Skeletal muscle tissue (tissue), 5 donors: ENCODE results near the gene RXFP3. TPM values are rescaled to one million over a fixed set of nuclear protein-coding genes. Genes with fewer than 3 reads are reported as not detected.

Source experiments
- H3K27ac ChIP-seq: one replicate; pipeline ENCODE4 v1.7.0; 2013; ENCODE audit warnings: mild to moderate bottlenecking, low read depth, low read length, inconsistent platforms
- H3K27me3 ChIP-seq, 3 donors: one replicate each; pipeline ENCODE4 v1.7.0; 2013; ENCODE audit warnings: low read length in 3 of 3; ENCODE audit not compliant: control insufficient read depth in 3 of 3, insufficient read depth in 3 of 3
- H3K36me3 ChIP-seq, 3 donors: one replicate each; pipeline ENCODE4 v1.7.0; 2013; ENCODE audit warnings: low read length in 3 of 3; ENCODE audit not compliant: control insufficient read depth in 3 of 3, insufficient read depth in 3 of 3
- H3K4me1 ChIP-seq, 3 donors: one replicate each; pipeline ENCODE4 v1.7.0; 2013; ENCODE audit warnings: low read length in 3 of 3, mild to moderate bottlenecking in 3 of 3; ENCODE audit not compliant: control insufficient read depth in 3 of 3, insufficient read depth in 3 of 3
- H3K4me3 ChIP-seq, 3 donors: one replicate each; pipeline ENCODE4 v1.7.0; 2013; ENCODE audit warnings: low read length in 3 of 3
- H3K9ac ChIP-seq, 3 donors: one replicate each; pipeline ENCODE4 v1.7.0; 2013; ENCODE audit warnings: low read length in 3 of 3, mild to moderate bottlenecking in 3 of 3, moderate library complexity in 2 of 3, low read depth in 1 of 3
- H3K9me3 ChIP-seq, 3 donors: one replicate each; pipeline ENCODE4 v1.7.0; 2013; ENCODE audit warnings: low read length in 3 of 3; ENCODE audit not compliant: control insufficient read depth in 3 of 3
- small RNA-seq: library from RNA; depleted of rRNA; stranded (forward); fragments of <200 nt; gene quantifications from one replicate; pipeline ENCODE3, GENCODE V24; 2014
- total RNA-seq: library from RNA; depleted of rRNA; stranded (reverse); fragments of >200 nt; gene quantifications from one replicate; pipeline ENCODE4 v1.2.3, GENCODE V29; 2014
- donor health status: Osteomylitis.

The RXFP3 gene
- total RNA-seq, 1 donor from 2014 or later = not detected

GRCh38 chr5:33975852-33976251 lies 39.7 kb downstream of the RXFP3 start:
- no peaks in the 10 kb centered on the region for H3K9me3 ChIP-seq
- H3K36me3 ChIP-seq = no peaks in the 10 kb centered on the region
- H3K4me3 ChIP-seq = no peak overlapping the region
- H3K27ac ChIP-seq = no peak overlapping the region
- no peaks in the 10 kb centered on the region for H3K4me1 ChIP-seq
- H3K9ac ChIP-seq = no peak overlapping the region
- H3K27me3 ChIP-seq = no peaks in the 10 kb centered on the region

- H3K36me3 ChIP-seq = no peaks in the 10 kb centered on the region
- H3K27me3 ChIP-seq = no peaks in the 10 kb centered on the region
- H3K4me1 ChIP-seq = no peaks in the 10 kb centered on the region
- no peak overlapping the region for H3K9ac ChIP-seq
- no peak overlapping the region for H3K4me3 ChIP-seq
- no peaks in the 10 kb centered on the region for H3K9me3 ChIP-seq
- no peak overlapping the region for H3K27ac ChIP-seq
These were observed 40.1 kb downstream of the RXFP3 start for GRCh38 chr5:33976307-33976706.

- Histone ChIP-seq H3K27me3 (no peaks in the 10 kb centered on the region), H3K4me3 (no peak overlapping the region), H3K4me1 (no peaks in the 10 kb centered on the region), H3K9ac (no peak overlapping the region), H3K9me3 (no peaks in the 10 kb centered on the region), H3K36me3 (no peaks in the 10 kb centered on the region), H3K27ac (no peak overlapping the region)
These were observed 42.1 kb downstream of the RXFP3 start for GRCh38 chr5:33978306-33978705.

GRCh38 chr5:33980030-33980429 lies 43.8 kb downstream of the RXFP3 start:
- Histone ChIP-seq H3K9ac (no peak overlapping the region), H3K4me3 (no peak overlapping the region), H3K27me3 (no peaks in the 10 kb centered on the region), H3K36me3 (no peaks in the 10 kb centered on the region), H3K27ac (no peak overlapping the region), H3K4me1 (no peaks in the 10 kb centered on the region), H3K9me3 (no peaks in the 10 kb centered on the region)

GRCh38 chr5:33981408-33982162 lies 45.4 kb downstream of the RXFP3 start:
- no peak overlapping the region for H3K27ac ChIP-seq
- H3K4me3 ChIP-seq = no peak overlapping the region
- no peaks in the 10 kb centered on the region for H3K4me1 ChIP-seq
- peaks cover 0 to under 1% (median 0%) of the 10 kb centered on the region in 3 donors for H3K36me3 ChIP-seq
- H3K9ac ChIP-seq = no peak overlapping the region
- H3K27me3 ChIP-seq = no peaks in the 10 kb centered on the region
- no peaks in the 10 kb centered on the region for H3K9me3 ChIP-seq

GRCh38 chr5:33984178-33984577 lies 48.0 kb downstream of the RXFP3 start:
- no peak overlapping the region for H3K9ac ChIP-seq
- H3K9me3 ChIP-seq = no peaks in the 10 kb centered on the region
- H3K27ac ChIP-seq = no peak overlapping the region
- no peak overlapping the region for H3K4me3 ChIP-seq
- no peaks in the 10 kb centered on the region for H3K4me1 ChIP-seq
- peaks cover 8 to 20% (median 18%) of the 10 kb centered on the region in 3 donors for H3K36me3 ChIP-seq
- no peaks in the 10 kb centered on the region for H3K27me3 ChIP-seq

- Histone ChIP-seq H3K27ac (no peak within 1 kb of the TSS), H3K27me3 (no peaks in the 10 kb centered on the region), H3K4me1 (no peaks in the 10 kb centered on the region), H3K4me3 (no peak within 1 kb of the TSS), H3K36me3 (peaks cover 8 to 22% (median 19%) of the 10 kb centered on the region in 3 donors), H3K9me3 (no peaks in the 10 kb centered on the region), H3K9ac (no peak within 1 kb of the TSS)
These were observed 48.5 kb downstream of the RXFP3 start, which contains the start of gene SLC45A2 for GRCh38 chr5:33984671-33985124. SLC45A2 (minus strand) TSS chr5:33984693; CDS start chr5:33984583, 110 bp downstream.

- Histone ChIP-seq H3K27ac (no peak overlapping the region), H3K27me3 (no peaks in the 10 kb centered on the region), H3K4me1 (no peaks in the 10 kb centered on the region), H3K36me3 (peaks cover 8 to 22% (median 19%) of the 10 kb centered on the region in 3 donors), H3K9ac (no peak overlapping the region), H3K9me3 (no peaks in the 10 kb centered on the region), H3K4me3 (no peak overlapping the region)
These were observed 49.3 kb downstream of the RXFP3 start for GRCh38 chr5:33985447-33985846.

Small RNA genes within 50 kb of the gene (small RNA-seq; reads per million reads assigned to genes)
- gene RNU6-923P = not detected

Other genes starting within 250 kb of the RXFP3 start
- gene ADAMTS12, start 44.4 kb upstream of the RXFP3 start, total RNA-seq = 19.3 TPM
- 0.52 TPM for gene SLC45A2, start 48.3 kb downstream of the RXFP3 start, total RNA-seq
- 4.2 TPM for gene AMACR, start 71.7 kb downstream of the RXFP3 start, total RNA-seq
- 90.3 TPM for gene C1QTNF3, start 106.8 kb downstream of the RXFP3 start, total RNA-seq